Activated naive CD4-positive, alpha-beta T cell (primary cell): ENCODE results near the gene TCERG1L.
"Not testable (repeated sequence)": the region's sequence is repeated elsewhere in the genome, so short reads cannot be mapped to it uniquely, and the experiment has no call there.

Source experiments
- DNase-seq, 4 experiments: peaks; one replicate each; lab custom pipeline; 2025; lab: John Stamatoyannopoulos, UW

The TCERG1L gene

GRCh38 chr10:131167036-131167860 lies 144.3 kb downstream of the TCERG1L start:
- DNase-seq = no peak

- no peak for DNase-seq
These were observed 145.0 kb downstream of the TCERG1L start for GRCh38 chr10:131166486-131166885.

GRCh38 chr10:131165092-131165491 lies 146.4 kb downstream of the TCERG1L start:
- DNase-seq = no peak

- DNase-seq = no peak
These were observed 148.4 kb downstream of the TCERG1L start for GRCh38 chr10:131162866-131163843.

GRCh38 chr10:131162211-131162610 lies 149.3 kb downstream of the TCERG1L start:
- no peak for DNase-seq

- DNase-seq = no peak
These were observed 150.4 kb downstream of the TCERG1L start for GRCh38 chr10:131161087-131161486.

- no peak for DNase-seq
These were observed 151.2 kb downstream of the TCERG1L start for GRCh38 chr10:131160219-131160875.

GRCh38 chr10:131159771-131160170 lies 151.8 kb downstream of the TCERG1L start:
- no peak for DNase-seq

- DNase-seq = no peak
These were observed 152.8 kb downstream of the TCERG1L start for GRCh38 chr10:131158695-131159094.

GRCh38 chr10:131157899-131158298 lies 153.6 kb downstream of the TCERG1L start:
- DNase-seq = no peak

- no peak for DNase-seq
These were observed 155.7 kb downstream of the TCERG1L start for GRCh38 chr10:131155876-131156230.

GRCh38 chr10:131155218-131155875 lies 156.2 kb downstream of the TCERG1L start:
- no peak for DNase-seq

- DNase-seq = no peak
These were observed 157.1 kb downstream of the TCERG1L start for GRCh38 chr10:131154306-131155025.

GRCh38 chr10:131152456-131152855 lies 159.1 kb downstream of the TCERG1L start:
- not testable (repeated sequence) for DNase-seq

- DNase-seq = no peak
These were observed 161.4 kb downstream of the TCERG1L start for GRCh38 chr10:131150126-131150525.

- DNase-seq = no peak
These were observed 161.9 kb downstream of the TCERG1L start for GRCh38 chr10:131149586-131149985.

GRCh38 chr10:131149111-131149510 lies 162.4 kb downstream of the TCERG1L start:
- no peak for DNase-seq

GRCh38 chr10:131148270-131148669 lies 163.3 kb downstream of the TCERG1L start:
- no peak for DNase-seq

GRCh38 chr10:131147301-131147975 lies 164.1 kb downstream of the TCERG1L start:
- DNase-seq = no peak

- DNase-seq = no peak
These were observed 164.7 kb downstream of the TCERG1L start for GRCh38 chr10:131146790-131147189.
